ENCODE results near the gene ST7. TPM values are rescaled to one million over a fixed set of nuclear protein-coding genes. Genes with fewer than 3 reads are reported as not detected.

ST7 gene
- total RNA-seq, 1 experiment from 2014 or later = 12.9 TPM

DNA sequence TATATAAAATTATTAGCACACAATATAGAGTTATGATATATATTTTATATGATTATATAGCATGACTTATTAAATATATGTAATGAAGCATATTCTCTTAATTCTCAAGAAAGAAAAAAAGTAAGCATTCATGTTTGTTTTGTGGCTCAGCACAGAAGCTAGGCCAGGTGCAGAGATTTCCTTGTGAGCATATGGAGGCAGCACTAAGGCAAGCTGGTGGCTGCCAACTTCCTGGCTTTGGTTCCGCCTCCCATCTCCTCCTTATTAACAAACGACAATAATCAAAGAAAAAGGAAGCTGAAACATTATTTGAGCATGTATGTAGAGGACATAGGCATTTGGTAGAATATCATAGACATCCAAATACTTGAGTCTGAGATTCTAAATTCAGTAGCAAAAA lies 130.3 kb downstream of the ST7 start:
- TF ChIP-seq, protein P1, sequence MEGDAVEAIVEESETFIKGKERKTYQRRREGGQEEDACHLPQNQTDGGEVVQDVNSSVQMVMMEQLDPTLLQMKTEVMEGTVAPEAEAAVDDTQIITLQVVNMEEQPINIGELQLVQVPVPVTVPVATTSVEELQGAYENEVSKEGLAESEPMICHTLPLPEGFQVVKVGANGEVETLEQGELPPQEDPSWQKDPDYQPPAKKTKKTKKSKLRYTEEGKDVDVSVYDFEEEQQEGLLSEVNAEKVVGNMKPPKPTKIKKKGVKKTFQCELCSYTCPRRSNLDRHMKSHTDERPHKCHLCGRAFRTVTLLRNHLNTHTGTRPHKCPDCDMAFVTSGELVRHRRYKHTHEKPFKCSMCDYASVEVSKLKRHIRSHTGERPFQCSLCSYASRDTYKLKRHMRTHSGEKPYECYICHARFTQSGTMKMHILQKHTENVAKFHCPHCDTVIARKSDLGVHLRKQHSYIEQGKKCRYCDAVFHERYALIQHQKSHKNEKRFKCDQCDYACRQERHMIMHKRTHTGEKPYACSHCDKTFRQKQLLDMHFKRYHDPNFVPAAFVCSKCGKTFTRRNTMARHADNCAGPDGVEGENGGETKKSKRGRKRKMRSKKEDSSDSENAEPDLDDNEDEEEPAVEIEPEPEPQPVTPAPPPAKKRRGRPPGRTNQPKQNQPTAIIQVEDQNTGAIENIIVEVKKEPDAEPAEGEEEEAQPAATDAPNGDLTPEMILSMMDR (conservative IDR thresholded peaks at IDR 0.05) = no peak
- Histone ChIP-seq H2BK5ac (ENCODE audit: insufficient read length, low read length) (no peak overlapping the region), H3T11ph (ENCODE audit: low read length) (no peak overlapping the region), H3K9me3 (ENCODE audit: control insufficient read depth, low read depth, low read length) (no peaks in the 10 kb centered on the region), H3K14ac (ENCODE audit: insufficient read depth, low read length) (no peak overlapping the region), H2BK12ac (ENCODE audit: insufficient read length, low read depth, low read length) (no peak overlapping the region), H3K4me1 (ENCODE audit: insufficient read depth, low read length) (no peaks in the 10 kb centered on the region), H4K5ac (ENCODE audit: insufficient read length, low read depth, low read length) (no peak overlapping the region), H2AK5ac (ENCODE audit: insufficient read length, low read length) (no peak overlapping the region), H3K56ac (ENCODE audit: insufficient read length, low read depth, low read length) (no peak overlapping the region), H3K4me2 (ENCODE audit: insufficient read depth, insufficient read length, low read length) (no peak overlapping the region), H3K9ac (ENCODE audit: extremely low read depth, insufficient read length, low read length) (no peak overlapping the region), H2BK120ac (ENCODE audit: low read depth, low read length, poor library complexity, severe bottlenecking) (no peak overlapping the region), H3K27me3 (ENCODE audit: insufficient read depth, low read length) (no peaks in the 10 kb centered on the region), H3K23me2 (ENCODE audit: insufficient read length, low read depth, low read length, poor library complexity, severe bottlenecking) (no peaks in the 10 kb centered on the region), H3K79me2 (ENCODE audit: insufficient read depth, low read length) (peaks cover 2% of the 10 kb centered on the region; the same call in 1 of the 2 replicates), H4K8ac (replicated peaks; ENCODE audit: insufficient read length, low read depth, low read length) (no peak overlapping the region), H3K18ac (ENCODE audit: insufficient read length, low read depth, low read length) (no peak overlapping the region), H2AFZ (ENCODE audit: low read length) (no peak overlapping the region), H3K23ac (ENCODE audit: insufficient read length, low read depth, low read length) (no peak overlapping the region), H3K27ac (ENCODE audit: insufficient read length, low read depth, low read length) (no peak overlapping the region), H2BK20ac (ENCODE audit: low read depth, low read length, poor library complexity, severe bottlenecking) (no peak overlapping the region), H4K20me1 (ENCODE audit: control insufficient read depth, insufficient read depth, insufficient read length) (no peaks in the 10 kb centered on the region), H2BK15ac (ENCODE audit: low read depth, low read length) (no peak overlapping the region), H3K79me1 (ENCODE audit: insufficient read depth, low read depth, low read length, poor library complexity, severe bottlenecking) (no peaks in the 10 kb centered on the region), H3K4ac (ENCODE audit: low read depth, low read length) (no peak overlapping the region), H4K91ac (ENCODE audit: insufficient read length, low read depth, low read length) (no peak overlapping the region)
- no peak overlapping the region for H3K27ac Mint-ChIP-seq
- WGBS (ENCODE audit: extremely low coverage, insufficient read length, low lambda C conversion rate) = no CpG with 5 or more reads among the region's 2 CpGs
- H3K9me3 Mint-ChIP-seq = no peaks in the 10 kb centered on the region
- H3K4me3 Mint-ChIP-seq = no peak overlapping the region
- no peak for DNase-seq
- no peaks in the 10 kb centered on the region for H3K36me3 Mint-ChIP-seq (ENCODE audit: insufficient read depth in 1 of 3, low read depth in 3 of 3)
- no peaks in the 10 kb centered on the region for H3K27me3 Mint-ChIP-seq (ENCODE audit: low read depth)
- H3K4me1 Mint-ChIP-seq = peaks cover 4 to 5% of the 10 kb centered on the region in 2 experiments; a peak in 2 of 4 replicates
